Activated CD4-positive, alpha-beta T cell treated with anti-CD3 and anti-CD28 coated beads for 36 hours (primary cell): Measurements from ENCODE around the gene GALNT10. TPM values are rescaled to one million over a fixed set of nuclear protein-coding genes. Genes with fewer than 3 reads are reported as not detected.
A peak's percentile ranks its signal among the peaks of the same experiment; 100 is the strongest.

Experiments used
- ATAC-seq: fragments of 200-7000 bp; cut with Tn5 transposase; one replicate; pipeline ENCODE4 v1.10.0; 2021; ENCODE audit warnings: mild to moderate bottlenecking, moderate library complexity
- CTCF ChIA-PET: fragments of 350-600 bp; sonication (Branson Sonifier 250); formaldehyde crosslinking; loops from one replicate; lab custom pipeline; 2021; ENCODE audit warnings: antibody characterized with exemption; lab: Charles Lee
- POLR2A ChIA-PET: fragments of 350-600 bp; sonication (Branson Sonifier 250); formaldehyde crosslinking; loops from one replicate; lab custom pipeline; 2021; ENCODE audit warnings: antibody characterized with exemption, inconsistent platforms; lab: Charles Lee
- DNase-seq: peaks from one replicate; pipeline ENCODE4 v3.0.0-alpha.2; 2020
- H3K27ac Mint-ChIP-seq: one replicate; pipeline ENCODE4 v1.8.0; 2021; ENCODE audit warnings: mixed read lengths
- H3K27me3 Mint-ChIP-seq: one replicate; pipeline ENCODE4 v1.8.0; 2021; ENCODE audit warnings: mixed read lengths
- H3K36me3 Mint-ChIP-seq: one replicate; pipeline ENCODE4 v1.8.0; 2021; ENCODE audit warnings: low read depth, mixed read lengths
- H3K4me1 Mint-ChIP-seq: one replicate; pipeline ENCODE4 v1.8.0; 2021; ENCODE audit warnings: mixed read lengths
- H3K4me3 Mint-ChIP-seq: one replicate; pipeline ENCODE4 v1.8.0; 2021; ENCODE audit warnings: mild to moderate bottlenecking, moderate library complexity, mixed read lengths
- H3K9me3 Mint-ChIP-seq: one replicate; pipeline ENCODE4 v1.8.0; 2021; ENCODE audit warnings: low read depth, mixed read lengths
- intact Hi-C, 2 experiments: fragments of 100-400 bp; cut with DNase I in 1 of 2; cut with micrococcal nuclease in 1 of 2; formaldehyde crosslinking; loops; one replicate each; pipeline versions ENCODE4 v1.14.2 to v1.15.1; 2022 to 2024; cut with DNase I, micrococcal nuclease
- total RNA-seq, 2 experiments: library from RNA; stranded (reverse); gene quantifications; one replicate each; pipeline ENCODE4 v1.2.3, GENCODE V29; 2021

Gene GALNT10
- total RNA-seq, 2 experiments from 2014 or later: 29.9 to 49.1 TPM

GRCh38 chr5:154267516-154267915 is 77.0 kb downstream of the GALNT10 start:
- ChIA-PET CTCF (interaction anchor here (0.7 kb wide), 2 partner anchors 84 to 293 kb away, joined by 3 read pairs; no protein-coding TSS in a partner anchor), POLR2A (no interaction called here)
- Mint-ChIP-seq H3K27me3 (no peaks in the 10 kb centered on the region), H3K4me3 (no peak overlapping the region), H3K27ac (no peak overlapping the region), H3K9me3 (no peaks in the 10 kb centered on the region), H3K36me3 (peaks cover 6% of the 10 kb centered on the region), H3K4me1 (peaks cover 12% of the 10 kb centered on the region)
- DNase-seq (no peak), ATAC-seq (no peak)
- intact Hi-C loops: no loop called here

DNA sequence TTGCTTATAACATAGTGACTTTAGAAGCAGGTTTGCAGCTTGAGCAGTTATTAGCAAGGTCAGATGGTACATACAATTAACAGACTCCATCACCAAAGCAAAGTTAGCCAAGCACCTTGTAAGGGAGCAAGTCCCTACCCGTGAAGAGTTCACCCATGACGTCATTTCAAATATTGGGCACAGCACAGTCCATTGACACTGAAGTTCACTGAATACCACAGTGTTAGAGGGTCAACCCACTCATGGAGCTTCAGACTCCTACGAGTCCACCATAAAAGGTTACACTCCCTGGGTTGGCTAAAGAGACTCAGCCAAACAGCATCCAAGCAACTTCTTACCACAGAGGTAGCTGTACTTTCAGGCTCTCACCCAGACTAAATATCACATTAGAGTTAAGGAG is 77.5 kb downstream of the GALNT10 start:
- DNase-seq (no peak), ATAC-seq (no peak)
- Mint-ChIP-seq H3K27ac (no peak overlapping the region), H3K27me3 (no peaks in the 10 kb centered on the region), H3K36me3 (peaks cover 2% of the 10 kb centered on the region), H3K4me1 (peaks cover 18% of the 10 kb centered on the region), H3K9me3 (no peaks in the 10 kb centered on the region), H3K4me3 (no peak overlapping the region)
- POLR2A ChIA-PET: no interaction called here
- CTCF ChIA-PET: interaction anchor here (0.6 to 0.7 kb wide), 3 partner anchors 83 to 519 kb away, joined by 3 to 4 read pairs (median 3); no protein-coding TSS in a partner anchor
- intact Hi-C loops: no loop called here

DNA sequence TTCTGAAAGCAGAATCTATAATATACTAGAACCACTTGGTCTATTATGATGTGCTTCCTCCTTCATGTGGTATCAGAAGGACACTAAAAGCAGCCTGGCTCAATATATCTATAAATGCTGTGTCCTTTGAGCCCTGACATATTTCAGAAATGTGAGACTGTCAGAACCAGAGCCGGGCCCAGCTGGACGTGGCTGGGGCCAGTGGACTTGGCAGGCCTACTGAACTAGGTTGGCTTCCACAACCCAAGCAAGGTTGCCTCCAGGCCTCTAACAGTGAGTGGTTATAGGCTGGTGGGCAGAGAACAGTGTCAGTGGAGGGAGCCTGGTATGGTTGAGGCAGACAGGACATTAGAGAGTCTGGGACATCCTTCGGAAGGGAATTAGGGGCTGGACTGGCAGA is 78.9 kb downstream of the GALNT10 start:
- Mint-ChIP-seq H3K4me1 (peaks cover 22% of the 10 kb centered on the region), H3K9me3 (no peaks in the 10 kb centered on the region), H3K4me3 (no peak overlapping the region), H3K27me3 (no peaks in the 10 kb centered on the region), H3K36me3 (peaks cover 2% of the 10 kb centered on the region), H3K27ac (no peak overlapping the region)
- intact Hi-C loops: no loop called here
- DNase-seq (no peak), ATAC-seq (no peak)
- CTCF ChIA-PET: no interaction called here
- POLR2A ChIA-PET: no interaction called here

GRCh38 chr5:154271466-154271865 is 80.9 kb downstream of the GALNT10 start:
- ATAC-seq (no peak), DNase-seq (no peak)
- Mint-ChIP-seq H3K9me3 (no peaks in the 10 kb centered on the region), H3K36me3 (peaks cover 6% of the 10 kb centered on the region), H3K27ac (no peak overlapping the region), H3K4me3 (no peak overlapping the region), H3K4me1 (peaks cover 26% of the 10 kb centered on the region), H3K27me3 (no peaks in the 10 kb centered on the region)
- CTCF ChIA-PET: no interaction called here
- POLR2A ChIA-PET: no interaction called here
- intact Hi-C loops: no loop called here

- Mint-ChIP-seq H3K36me3 (peaks cover 7% of the 10 kb centered on the region), H3K9me3 (no peaks in the 10 kb centered on the region), H3K27me3 (no peaks in the 10 kb centered on the region), H3K4me3 (no peak overlapping the region), H3K4me1 (peaks cover 32% of the 10 kb centered on the region), H3K27ac (no peak overlapping the region)
- ATAC-seq: no peak
- ChIA-PET CTCF (no interaction called here), POLR2A (no interaction called here)
- DNase-seq: no peak
- intact Hi-C loops: no loop called here
Observed at GRCh38 chr5:154271936-154272514, 81.5 kb downstream of the GALNT10 start.

DNA sequence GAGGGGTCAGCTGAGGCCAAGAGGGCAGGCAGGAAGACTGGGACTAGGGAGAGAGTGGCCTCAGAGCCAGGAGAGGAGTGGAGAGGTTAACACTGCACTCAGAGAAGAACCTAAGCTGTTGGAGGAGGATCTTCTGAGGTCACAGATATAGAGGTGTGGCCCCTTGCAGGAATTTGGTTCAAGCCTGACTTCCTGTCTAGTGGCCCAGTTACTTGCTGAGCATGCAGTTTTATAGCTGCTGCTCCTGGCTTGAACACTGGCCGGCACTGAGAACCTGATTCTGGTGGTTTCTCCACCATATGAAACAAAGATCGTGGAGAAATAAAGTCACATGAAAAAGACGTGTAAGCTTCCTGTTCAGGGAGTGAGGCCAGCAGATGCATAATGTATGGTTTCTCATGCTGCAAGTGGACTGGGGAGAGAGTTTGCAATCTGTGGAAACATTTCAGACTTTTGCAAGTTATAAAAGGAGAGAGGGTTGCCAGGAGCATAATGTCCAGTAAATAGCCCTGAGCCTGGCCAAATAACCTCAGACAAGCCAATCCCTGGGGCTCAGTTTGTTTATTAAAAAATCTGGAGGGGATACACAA is 82.6 kb downstream of the GALNT10 start:
- Mint-ChIP-seq H3K4me3 (no peak overlapping the region), H3K4me1 (peaks cover 42% of the 10 kb centered on the region), H3K9me3 (no peaks in the 10 kb centered on the region), H3K27me3 (no peaks in the 10 kb centered on the region), H3K27ac (no peak overlapping the region), H3K36me3 (peaks cover 11% of the 10 kb centered on the region)
- ChIA-PET POLR2A (interaction anchor here (0.6 kb wide), 1 partner anchor 67 kb away, joined by 3 read pairs; no protein-coding TSS in a partner anchor), CTCF (interaction anchor here (1.4 kb wide), 1 partner anchor 14 kb away, joined by 3 read pairs; no protein-coding TSS in a partner anchor)
- intact Hi-C loops: no loop called here
- peak; percentile 66 for ATAC-seq
- no peak for DNase-seq

GRCh38 chr5:154273963-154274827 is 83.7 kb downstream of the GALNT10 start:
- ChIA-PET CTCF (interaction anchor here (1.1 to 1.4 kb wide), 2 partner anchors 13 to 131 kb away, joined by 3 read pairs; no protein-coding TSS in a partner anchor), POLR2A (no interaction called here)
- DNase-seq (no peak), ATAC-seq (no peak)
- H3K27ac Mint-ChIP-seq: no peak overlapping the region
- no peaks in the 10 kb centered on the region for H3K9me3 Mint-ChIP-seq
- peaks cover 50% of the 10 kb centered on the region for H3K4me1 Mint-ChIP-seq
- intact Hi-C loops: no loop called here
- no peak overlapping the region for H3K4me3 Mint-ChIP-seq
- H3K36me3 Mint-ChIP-seq: peaks cover 12% of the 10 kb centered on the region
- H3K27me3 Mint-ChIP-seq: no peaks in the 10 kb centered on the region

- POLR2A ChIA-PET: no interaction called here
Observed at GRCh38 chr5:154274828-154275185, 84.3 kb downstream of the GALNT10 start.

GRCh38 chr5:154275566-154275965 is 85.0 kb downstream of the GALNT10 start:
- peaks cover 50% of the 10 kb centered on the region for H3K4me1 Mint-ChIP-seq
- DNase-seq (no peak), ATAC-seq (no peak)
- H3K4me3 Mint-ChIP-seq: no peak overlapping the region
- POLR2A ChIA-PET: no interaction called here
- CTCF ChIA-PET: interaction anchor here (0.6 kb wide), 1 partner anchor 33 kb away, joined by 3 read pairs; no protein-coding TSS in a partner anchor
- intact Hi-C loops: no loop called here
- no peaks in the 10 kb centered on the region for H3K9me3 Mint-ChIP-seq
- H3K36me3 Mint-ChIP-seq: peaks cover 12% of the 10 kb centered on the region
- H3K27ac Mint-ChIP-seq: no peak overlapping the region
- no peaks in the 10 kb centered on the region for H3K27me3 Mint-ChIP-seq

More at GRCh38 chr5:154274828-154275185, 84.3 kb downstream of the GALNT10 start:
- Mint-ChIP-seq H3K36me3 (peaks cover 12% of the 10 kb centered on the region), H3K27me3 (no peaks in the 10 kb centered on the region), H3K9me3 (no peaks in the 10 kb centered on the region), H3K4me1 (peaks cover 50% of the 10 kb centered on the region), H3K4me3 (no peak overlapping the region), H3K27ac (no peak overlapping the region)
- intact Hi-C loops: no loop called here
- CTCF ChIA-PET: interaction anchor here (1.1 kb wide), 1 partner anchor 130 kb away, joined by 3 read pairs; no protein-coding TSS in a partner anchor
- DNase-seq (no peak), ATAC-seq (no peak)

DNA sequence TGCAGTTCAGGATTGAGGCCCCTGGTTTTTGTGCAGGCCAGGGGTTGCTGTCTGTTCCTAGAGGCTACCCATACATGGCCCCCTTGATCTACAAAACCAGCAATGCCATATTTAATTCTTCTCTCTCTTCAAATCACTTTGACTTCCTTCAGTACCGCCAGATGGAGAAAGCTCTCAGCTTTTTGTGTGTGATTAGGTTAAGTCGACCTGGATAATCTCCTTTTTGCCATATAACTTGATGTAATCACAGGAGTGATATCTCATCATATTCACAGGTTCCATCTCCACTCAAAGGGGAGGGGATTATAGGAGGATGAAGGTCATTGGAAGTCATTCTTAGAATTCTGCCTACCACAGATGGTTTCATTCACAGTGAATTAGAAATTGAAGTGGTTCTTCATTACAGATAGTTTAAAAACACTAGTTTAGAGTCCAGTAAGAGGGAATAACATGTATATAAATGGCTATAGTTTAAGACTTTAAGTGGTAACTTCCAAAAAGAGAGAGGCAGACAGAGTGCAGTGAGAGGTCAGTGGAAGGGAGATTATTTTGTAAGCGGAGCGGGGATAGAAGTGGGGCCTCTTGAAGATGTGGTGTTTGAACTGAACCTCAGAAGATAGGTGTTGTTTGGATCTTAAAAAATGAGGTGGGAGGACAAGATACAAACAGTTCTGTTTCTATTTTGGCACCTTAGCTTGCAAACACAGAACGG is 85.9 kb downstream of the GALNT10 start:
- Mint-ChIP-seq H3K4me3 (no peak overlapping the region), H3K36me3 (peaks cover 12% of the 10 kb centered on the region), H3K27ac (no peak overlapping the region), H3K9me3 (no peaks in the 10 kb centered on the region), H3K4me1 (peaks cover 49% of the 10 kb centered on the region), H3K27me3 (no peaks in the 10 kb centered on the region)
- DNase-seq (no peak), ATAC-seq (peak; percentile 56)
- POLR2A ChIA-PET: interaction anchor here (0.6 kb wide), 1 partner anchor 34 kb away, joined by 4 read pairs; no protein-coding TSS in a partner anchor
- intact Hi-C loops: no loop called here
- CTCF ChIA-PET: no interaction called here

- intact Hi-C loops: no loop called here
- CTCF ChIA-PET: no interaction called here
- ATAC-seq: no peak
- Mint-ChIP-seq H3K9me3 (no peaks in the 10 kb centered on the region), H3K36me3 (peaks cover 12% of the 10 kb centered on the region), H3K4me3 (no peak overlapping the region), H3K4me1 (peaks cover 44% of the 10 kb centered on the region), H3K27me3 (no peaks in the 10 kb centered on the region), H3K27ac (no peak overlapping the region)
- POLR2A ChIA-PET: interaction anchor here (0.6 kb wide), 1 partner anchor 33 kb away, joined by 4 read pairs; no protein-coding TSS in a partner anchor
- no peak for DNase-seq
Observed at GRCh38 chr5:154276973-154277331, 86.4 kb downstream of the GALNT10 start.
